AG04449 (cell line): ENCODE data around the gene DUSP16.
A peak's percentile ranks its signal among the peaks of the same experiment; 100 is the strongest.

Source experiments
- CTCF ChIA-PET: fragments of 350-600 bp; formaldehyde crosslinking; extraction: SDS; loops from one replicate; lab custom pipeline; 2021; ENCODE audit warnings: antibody characterized with exemption; lab: Yijun Ruan, JAX
- POLR2A ChIA-PET: fragments of 400-600, 350-600 bp; formaldehyde crosslinking; extraction: SDS; loops from one replicate; lab custom pipeline; 2020; ENCODE audit warnings: antibody characterized with exemption, inconsistent platforms; lab: Yijun Ruan, JAX
- DNase-seq: peaks from one replicate; pipeline ENCODE4 v3.0.0-alpha.2; 2010; ENCODE audit warnings: low read depth, low spot score
- H3K4me3 ChIP-seq: 2 replicates; pipeline ENCODE4 v1.5.1; 2011; ENCODE audit warnings: low read depth, mild to moderate bottlenecking, control low read depth, low read length
- TF ChIP-seq, protein P1 (sequence below): IDR thresholded peaks from one replicate; pipeline ENCODE4 v1.5.1; 2011; ENCODE audit warnings: mild to moderate bottlenecking, moderate library complexity, low read length, control low read depth, inconsistent platforms; ENCODE audit not compliant: insufficient read depth; ENCODE audit errors: missing control alignments

Gene DUSP16

GRCh38 chr12:12467264-12467663, 95.4 kb downstream of the DUSP16 start:
- POLR2A ChIA-PET: no interaction called here
- no peak overlapping the region for H3K4me3 ChIP-seq
- CTCF ChIA-PET: no interaction called here
- TF ChIP-seq, protein P1, sequence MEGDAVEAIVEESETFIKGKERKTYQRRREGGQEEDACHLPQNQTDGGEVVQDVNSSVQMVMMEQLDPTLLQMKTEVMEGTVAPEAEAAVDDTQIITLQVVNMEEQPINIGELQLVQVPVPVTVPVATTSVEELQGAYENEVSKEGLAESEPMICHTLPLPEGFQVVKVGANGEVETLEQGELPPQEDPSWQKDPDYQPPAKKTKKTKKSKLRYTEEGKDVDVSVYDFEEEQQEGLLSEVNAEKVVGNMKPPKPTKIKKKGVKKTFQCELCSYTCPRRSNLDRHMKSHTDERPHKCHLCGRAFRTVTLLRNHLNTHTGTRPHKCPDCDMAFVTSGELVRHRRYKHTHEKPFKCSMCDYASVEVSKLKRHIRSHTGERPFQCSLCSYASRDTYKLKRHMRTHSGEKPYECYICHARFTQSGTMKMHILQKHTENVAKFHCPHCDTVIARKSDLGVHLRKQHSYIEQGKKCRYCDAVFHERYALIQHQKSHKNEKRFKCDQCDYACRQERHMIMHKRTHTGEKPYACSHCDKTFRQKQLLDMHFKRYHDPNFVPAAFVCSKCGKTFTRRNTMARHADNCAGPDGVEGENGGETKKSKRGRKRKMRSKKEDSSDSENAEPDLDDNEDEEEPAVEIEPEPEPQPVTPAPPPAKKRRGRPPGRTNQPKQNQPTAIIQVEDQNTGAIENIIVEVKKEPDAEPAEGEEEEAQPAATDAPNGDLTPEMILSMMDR: no peak
- DNase-seq: no peak

GRCh38 chr12:12466157-12466556, 96.5 kb downstream of the DUSP16 start:
- TF ChIP-seq, protein P1: no peak
- H3K4me3 ChIP-seq: no peak overlapping the region
- CTCF ChIA-PET: interaction anchor here (1.2 kb wide), 1 partner anchor 9 kb away, joined by 9 read pairs; no protein-coding TSS in a partner anchor
- no peak for DNase-seq
- POLR2A ChIA-PET: no interaction called here

DNA sequence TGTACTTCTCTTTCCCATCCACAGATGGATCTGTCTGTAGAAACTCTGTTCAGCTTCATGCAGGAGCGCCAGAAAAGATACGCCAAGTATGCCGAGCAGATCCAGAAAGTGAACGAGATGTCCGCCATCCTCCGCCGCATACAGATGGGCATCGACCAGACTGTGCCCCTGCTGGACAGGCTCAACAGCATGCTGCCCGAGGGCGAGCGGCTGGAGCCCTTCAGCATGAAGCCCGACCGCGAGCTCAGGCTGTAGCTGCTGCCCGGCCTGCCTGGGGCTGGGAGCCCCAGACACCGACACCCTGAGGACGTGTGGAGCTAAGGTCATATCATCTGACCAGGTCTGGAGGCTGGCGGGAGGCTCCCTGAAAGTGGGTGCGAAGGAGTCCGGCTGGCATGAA, 97.1 kb downstream of the DUSP16 start:
- DNase-seq: no peak
- TF ChIP-seq, protein P1: no peak
- H3K4me3 ChIP-seq: no peak overlapping the region
- ChIA-PET POLR2A (no interaction called here), CTCF (no interaction called here)

- H3K4me3 ChIP-seq: no peak overlapping the region
- TF ChIP-seq, protein P1: no peak
- CTCF ChIA-PET: no interaction called here
- POLR2A ChIA-PET: interaction anchor here (0.8 kb wide), 1 partner anchor 9 kb away, joined by 3 read pairs; no protein-coding TSS in a partner anchor
- no peak for DNase-seq
Measured at GRCh38 chr12:12461923-12462315, 100.7 kb downstream of the DUSP16 start.

GRCh38 chr12:12460935-12461922, 101.4 kb downstream of the DUSP16 start:
- ChIA-PET POLR2A (interaction anchor here (0.8 kb wide), 1 partner anchor 9 kb away, joined by 3 read pairs; no protein-coding TSS in a partner anchor), CTCF (no interaction called here)
- H3K4me3 ChIP-seq: no peak overlapping the region
- TF ChIP-seq, protein P1: no peak
- no peak for DNase-seq

- ChIA-PET CTCF (interaction anchor here (0.9 to 1.9 kb wide), 3 partner anchors 10 to 250 kb away, joined by 3 to 9 read pairs (median 4); no protein-coding TSS in a partner anchor), POLR2A (interaction anchor here (0.5 kb wide), 1 partner anchor 12 kb away, joined by 3 read pairs; no protein-coding TSS in a partner anchor)
- TF ChIP-seq, protein P1: no peak
- H3K4me3 ChIP-seq: no peak overlapping the region
- peak; percentile 26 for DNase-seq
Measured at GRCh38 chr12:12456637-12457036, 106.0 kb downstream of the DUSP16 start.
